Skeletal muscle satellite cell (primary cell): ENCODE data around the gene PLCB1.

ENCODE experiments used
- H3K27me3 ChIP-seq: 2 replicates; pipeline ENCODE4 v1.7.0; 2013; ENCODE audit warnings: low read length; ENCODE audit not compliant: control insufficient read depth, insufficient read depth
- H3K36me3 ChIP-seq: 2 replicates; pipeline ENCODE4 v1.7.0; 2013; ENCODE audit warnings: mild to moderate bottlenecking, control low read depth, low read length; ENCODE audit not compliant: insufficient read depth
- H3K4me1 ChIP-seq: 2 replicates; pipeline ENCODE4 v1.7.0; 2013; ENCODE audit warnings: low read length; ENCODE audit not compliant: control insufficient read depth, insufficient read depth
- H3K4me2 ChIP-seq: 2 replicates; pipeline ENCODE4 v1.7.0; 2013; ENCODE audit warnings: mild to moderate bottlenecking, low read length
- H3K4me3 ChIP-seq: 2 replicates; pipeline ENCODE4 v1.7.0; 2013; ENCODE audit warnings: low read length
- H3K9ac ChIP-seq: 2 replicates; pipeline ENCODE4 v1.7.0; 2013; ENCODE audit warnings: mild to moderate bottlenecking, low read depth, low read length, moderate library complexity
- H3K9me3 ChIP-seq: replicated peaks from 2 replicates; pipeline ENCODE4 v1.7.0; 2013; ENCODE audit warnings: mild to moderate bottlenecking, control low read depth, low read length

The PLCB1 gene

GRCh38 chr20:8293750-8294149 lies 161.7 kb downstream of the PLCB1 start:
- Histone ChIP-seq H3K4me2 (no peak overlapping the region), H3K9me3 (no peaks in the 10 kb centered on the region), H3K9ac (no peak overlapping the region), H3K4me1 (peaks cover 4% of the 10 kb centered on the region), H3K36me3 (no peaks in the 10 kb centered on the region), H3K4me3 (no peak overlapping the region), H3K27me3 (no peaks in the 10 kb centered on the region)

GRCh38 chr20:8296536-8296935 lies 164.5 kb downstream of the PLCB1 start:
- no peak overlapping the region for H3K9ac ChIP-seq
- no peaks in the 10 kb centered on the region for H3K36me3 ChIP-seq
- no peak overlapping the region for H3K4me2 ChIP-seq
- peaks cover 4% of the 10 kb centered on the region for H3K4me1 ChIP-seq
- no peaks in the 10 kb centered on the region for H3K27me3 ChIP-seq
- H3K9me3 ChIP-seq: no peaks in the 10 kb centered on the region
- H3K4me3 ChIP-seq: no peak overlapping the region

- H3K9ac ChIP-seq: no peak overlapping the region
- no peaks in the 10 kb centered on the region for H3K9me3 ChIP-seq
- no peaks in the 10 kb centered on the region for H3K4me1 ChIP-seq
- H3K4me2 ChIP-seq: no peak overlapping the region
- H3K4me3 ChIP-seq: no peak overlapping the region
- H3K36me3 ChIP-seq: no peaks in the 10 kb centered on the region
- H3K27me3 ChIP-seq: no peaks in the 10 kb centered on the region
Measured at GRCh38 chr20:8298426-8299043, 166.5 kb downstream of the PLCB1 start.

- H3K9me3 ChIP-seq: no peaks in the 10 kb centered on the region
- no peaks in the 10 kb centered on the region for H3K4me1 ChIP-seq
- H3K27me3 ChIP-seq: no peaks in the 10 kb centered on the region
- H3K9ac ChIP-seq: no peak overlapping the region
- H3K36me3 ChIP-seq: no peaks in the 10 kb centered on the region
- H3K4me2 ChIP-seq: no peak overlapping the region
- no peak overlapping the region for H3K4me3 ChIP-seq
Measured at GRCh38 chr20:8299921-8300320, 167.9 kb downstream of the PLCB1 start.

- Histone ChIP-seq H3K4me2 (no peak overlapping the region), H3K4me3 (no peak overlapping the region), H3K4me1 (no peaks in the 10 kb centered on the region), H3K9me3 (no peaks in the 10 kb centered on the region), H3K9ac (no peak overlapping the region), H3K27me3 (no peaks in the 10 kb centered on the region), H3K36me3 (no peaks in the 10 kb centered on the region)
Measured at GRCh38 chr20:8301655-8302054, 169.6 kb downstream of the PLCB1 start.

- H3K9ac ChIP-seq: no peak overlapping the region
- no peak overlapping the region for H3K4me2 ChIP-seq
Measured at GRCh38 chr20:8303651-8304050, 171.6 kb downstream of the PLCB1 start.

GRCh38 chr20:8304124-8304816 lies 172.2 kb downstream of the PLCB1 start:
- H3K9ac ChIP-seq: no peak overlapping the region

More at GRCh38 chr20:8303651-8304050, 171.6 kb downstream of the PLCB1 start:
- Histone ChIP-seq H3K4me3 (no peak overlapping the region), H3K4me1 (no peaks in the 10 kb centered on the region), H3K36me3 (no peaks in the 10 kb centered on the region), H3K27me3 (no peaks in the 10 kb centered on the region), H3K9me3 (no peaks in the 10 kb centered on the region)

GRCh38 chr20:8305449-8305978 lies 173.4 kb downstream of the PLCB1 start:
- Histone ChIP-seq H3K4me1 (no peaks in the 10 kb centered on the region), H3K36me3 (no peaks in the 10 kb centered on the region), H3K4me2 (no peak overlapping the region), H3K27me3 (no peaks in the 10 kb centered on the region), H3K9me3 (no peaks in the 10 kb centered on the region), H3K4me3 (no peak overlapping the region), H3K9ac (no peak overlapping the region)

More at GRCh38 chr20:8304124-8304816, 172.2 kb downstream of the PLCB1 start:
- Histone ChIP-seq H3K9me3 (no peaks in the 10 kb centered on the region), H3K4me3 (no peak overlapping the region), H3K4me2 (no peak overlapping the region), H3K36me3 (no peaks in the 10 kb centered on the region), H3K4me1 (no peaks in the 10 kb centered on the region), H3K27me3 (no peaks in the 10 kb centered on the region)

- H3K27me3 ChIP-seq: no peaks in the 10 kb centered on the region
- H3K36me3 ChIP-seq: no peaks in the 10 kb centered on the region
- no peaks in the 10 kb centered on the region for H3K9me3 ChIP-seq
- H3K4me1 ChIP-seq: no peaks in the 10 kb centered on the region
- H3K4me2 ChIP-seq: no peak overlapping the region
- H3K4me3 ChIP-seq: no peak overlapping the region
- no peak overlapping the region for H3K9ac ChIP-seq
Measured at GRCh38 chr20:8306937-8307336, 174.9 kb downstream of the PLCB1 start.

- Histone ChIP-seq H3K4me3 (no peak overlapping the region), H3K9ac (no peak overlapping the region), H3K4me2 (no peak overlapping the region), H3K27me3 (no peaks in the 10 kb centered on the region), H3K4me1 (no peaks in the 10 kb centered on the region), H3K36me3 (no peaks in the 10 kb centered on the region), H3K9me3 (no peaks in the 10 kb centered on the region)
Measured at GRCh38 chr20:8309634-8310033, 177.6 kb downstream of the PLCB1 start.

GRCh38 chr20:8310618-8311017 lies 178.6 kb downstream of the PLCB1 start:
- H3K27me3 ChIP-seq: no peaks in the 10 kb centered on the region
- no peak overlapping the region for H3K4me3 ChIP-seq
- no peaks in the 10 kb centered on the region for H3K4me1 ChIP-seq
- no peak overlapping the region for H3K4me2 ChIP-seq
- H3K36me3 ChIP-seq: no peaks in the 10 kb centered on the region
- H3K9me3 ChIP-seq: no peaks in the 10 kb centered on the region
- no peak overlapping the region for H3K9ac ChIP-seq

- no peaks in the 10 kb centered on the region for H3K27me3 ChIP-seq
- no peak overlapping the region for H3K4me3 ChIP-seq
- H3K4me1 ChIP-seq: no peaks in the 10 kb centered on the region
- no peaks in the 10 kb centered on the region for H3K9me3 ChIP-seq
- no peaks in the 10 kb centered on the region for H3K36me3 ChIP-seq
- H3K9ac ChIP-seq: no peak overlapping the region
- no peak overlapping the region for H3K4me2 ChIP-seq
Measured at GRCh38 chr20:8313073-8313472, 181.0 kb downstream of the PLCB1 start.
